ENCODE measurements around the gene XRCC1.
"Not testable (repeated sequence)": the region's sequence is repeated elsewhere in the genome, so short reads cannot be mapped to it uniquely, and the experiment has no call there.

XRCC1 gene

GRCh38 chr19:43575156-43575950, at the start of gene XRCC1, which contains the start of gene PINLYP:
XRCC1 (minus strand) TSS chr19:43575527; CDS start chr19:43575458, 69 bp downstream.
PINLYP (plus strand) TSS chr19:43575801; CDS start chr19:43577192, 1,391 bp downstream.
- peak; percentile 98 for DNase-seq

- DNase-seq, result no peak
Measured at GRCh38 chr19:43624933-43625332, 49.6 kb upstream of the XRCC1 start.

- no peak for DNase-seq
Measured at GRCh38 chr19:43623889-43624670, 48.8 kb upstream of the XRCC1 start.

- DNase-seq, result no peak
Measured at GRCh38 chr19:43622956-43623355, 47.6 kb upstream of the XRCC1 start.

GRCh38 chr19:43622070-43622469, 46.7 kb upstream of the XRCC1 start:
- DNase-seq, result no peak

- no peak for DNase-seq
Measured at GRCh38 chr19:43620061-43621001, 45.0 kb upstream of the XRCC1 start.

- DNase-seq, result peak; percentile 94
Measured at GRCh38 chr19:43619262-43620060, 44.1 kb upstream of the XRCC1 start, which contains the start of gene ZNF428. ZNF428 (minus strand) TSS chr19:43619629; CDS start chr19:43614304, 5,325 bp downstream.

GRCh38 chr19:43618921-43619261, 43.6 kb upstream of the XRCC1 start:
- peak; percentile 83 for DNase-seq

- no peak for DNase-seq
Measured at GRCh38 chr19:43616954-43617353, 41.6 kb upstream of the XRCC1 start.

GRCh38 chr19:43616306-43616705, 41.0 kb upstream of the XRCC1 start:
- DNase-seq, result no peak

GRCh38 chr19:43612374-43612773, 37.0 kb upstream of the XRCC1 start:
- DNase-seq, result no peak

GRCh38 chr19:43611788-43612187, 36.5 kb upstream of the XRCC1 start, which contains the start of gene SRRM5:
SRRM5 (plus strand) TSS chr19:43612088; CDS start chr19:43612122, 34 bp downstream.
- DNase-seq, result no peak

GRCh38 chr19:43610493-43610892, 35.2 kb upstream of the XRCC1 start:
- no peak for DNase-seq

- DNase-seq, result no peak
Measured at GRCh38 chr19:43609872-43610271, 34.5 kb upstream of the XRCC1 start.

GRCh38 chr19:43607238-43608205, 32.2 kb upstream of the XRCC1 start:
- no peak for DNase-seq

- no peak for DNase-seq
Measured at GRCh38 chr19:43606569-43607229, 31.4 kb upstream of the XRCC1 start.

- no peak for DNase-seq
Measured at GRCh38 chr19:43605875-43606568, 30.7 kb upstream of the XRCC1 start.

GRCh38 chr19:43600326-43600725, 25.0 kb upstream of the XRCC1 start:
- DNase-seq, result not testable (repeated sequence)

- DNase-seq, result no peak
Measured at GRCh38 chr19:43599635-43600295, 24.4 kb upstream of the XRCC1 start.

Data from DMS79 treated with DMSO at 0.1 percent for 48 hours (cell line).